Right atrium auricular region (tissue), 2 donors: ENCODE measurements around the gene SLC22A7. TPM values are rescaled to one million over a fixed set of nuclear protein-coding genes. Genes with fewer than 3 reads are reported as not detected.
A peak's percentile ranks its signal among the peaks of the same experiment; 100 is the strongest.

ENCODE experiments used
- DNase-seq: peaks from one replicate; pipeline ENCODE4 v3.0.0-alpha.2; 2019; ENCODE audit warnings: low spot score
- H3K27ac ChIP-seq, 2 donors: fragments of 200-600 bp; sonication (generic); 1 replicate in 1 of 2; 2 replicates in 1 of 2; pipeline ENCODE4 v1.5.1; 2016 to 2019
- H3K27me3 ChIP-seq, 2 donors: fragments of 200-600 bp; sonication (generic); one replicate each; pipeline versions ENCODE4 v1.5.1 to v1.6.0; 2017 to 2019
- H3K36me3 ChIP-seq: fragments of 200-600 bp; sonication (generic); one replicate; pipeline ENCODE4 v1.5.1; 2016
- H3K4me1 ChIP-seq, 2 donors: fragments of 200-600 bp; sonication (generic); one replicate each; pipeline versions ENCODE4 v1.5.1 to v1.6.0; 2017 to 2019
- H3K4me3 ChIP-seq, 2 donors: fragments of 200-600 bp; sonication (generic); 1 replicate in 1 of 2; 2 replicates in 1 of 2; pipeline ENCODE4 v1.5.1; 2017 to 2019; ENCODE audit warnings: mild to moderate bottlenecking in 1 of 2, moderate library complexity in 1 of 2
- H3K9me3 ChIP-seq, 2 donors: fragments of 200-600 bp; sonication (generic); one replicate each; pipeline ENCODE4 v1.5.1; 2019
- total RNA-seq, 2 donors: library from RNA; depleted of rRNA; stranded (reverse); fragments of >200 nt; gene quantifications; one replicate each; pipeline ENCODE4 v1.1.0, GENCODE V29; 2016
- TF ChIP-seq, protein P1 (sequence below), 2 donors: fragments of 200-600 bp; sonication (generic); IDR thresholded peaks; one replicate each; pipeline ENCODE4 v1.5.1; 2019; ENCODE audit warnings: antibody characterized with exemption in 2 of 2

Gene SLC22A7
- total RNA-seq, 2 donors from 2014 or later: not detected

DNA sequence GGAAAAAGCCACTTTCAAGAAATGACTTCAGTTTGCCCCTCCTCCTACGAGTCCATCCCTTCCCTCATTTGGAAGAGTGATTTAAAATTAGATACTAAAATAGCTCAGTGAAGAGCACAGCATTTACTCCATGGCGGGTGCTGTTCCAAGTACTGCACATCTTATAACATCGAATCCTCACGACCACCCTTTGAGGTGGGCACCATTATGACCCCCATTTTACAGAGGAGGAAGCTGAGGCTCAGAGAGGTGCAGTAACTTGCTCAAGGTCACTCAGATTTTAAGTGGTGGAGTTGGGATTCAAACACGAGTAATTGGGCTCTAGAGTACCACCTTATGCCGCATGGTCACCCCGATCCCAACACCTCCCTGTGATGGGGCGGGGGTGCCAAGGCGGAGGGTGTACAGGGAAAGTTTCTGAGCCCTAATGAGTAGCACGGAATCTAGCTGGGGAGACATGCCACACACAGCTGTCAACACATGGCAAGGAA is 29.2 kb upstream of the SLC22A7 start:
- Histone ChIP-seq H3K4me3 (peak overlapping the region in 1 of 2 donors; percentile 43), H3K36me3 (no peaks in the 10 kb centered on the region), H3K27me3 (no peaks in the 10 kb centered on the region), H3K4me1 (peaks cover 0 to 35% of the 10 kb centered on the region in 2 donors), H3K9me3 (no peaks in the 10 kb centered on the region), H3K27ac (peak overlapping the region; percentile 80 to 88)
- TF ChIP-seq, protein P1, sequence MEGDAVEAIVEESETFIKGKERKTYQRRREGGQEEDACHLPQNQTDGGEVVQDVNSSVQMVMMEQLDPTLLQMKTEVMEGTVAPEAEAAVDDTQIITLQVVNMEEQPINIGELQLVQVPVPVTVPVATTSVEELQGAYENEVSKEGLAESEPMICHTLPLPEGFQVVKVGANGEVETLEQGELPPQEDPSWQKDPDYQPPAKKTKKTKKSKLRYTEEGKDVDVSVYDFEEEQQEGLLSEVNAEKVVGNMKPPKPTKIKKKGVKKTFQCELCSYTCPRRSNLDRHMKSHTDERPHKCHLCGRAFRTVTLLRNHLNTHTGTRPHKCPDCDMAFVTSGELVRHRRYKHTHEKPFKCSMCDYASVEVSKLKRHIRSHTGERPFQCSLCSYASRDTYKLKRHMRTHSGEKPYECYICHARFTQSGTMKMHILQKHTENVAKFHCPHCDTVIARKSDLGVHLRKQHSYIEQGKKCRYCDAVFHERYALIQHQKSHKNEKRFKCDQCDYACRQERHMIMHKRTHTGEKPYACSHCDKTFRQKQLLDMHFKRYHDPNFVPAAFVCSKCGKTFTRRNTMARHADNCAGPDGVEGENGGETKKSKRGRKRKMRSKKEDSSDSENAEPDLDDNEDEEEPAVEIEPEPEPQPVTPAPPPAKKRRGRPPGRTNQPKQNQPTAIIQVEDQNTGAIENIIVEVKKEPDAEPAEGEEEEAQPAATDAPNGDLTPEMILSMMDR (IDR thresholded peaks at IDR 0.05): no peak
- DNase-seq: no peak

DNA sequence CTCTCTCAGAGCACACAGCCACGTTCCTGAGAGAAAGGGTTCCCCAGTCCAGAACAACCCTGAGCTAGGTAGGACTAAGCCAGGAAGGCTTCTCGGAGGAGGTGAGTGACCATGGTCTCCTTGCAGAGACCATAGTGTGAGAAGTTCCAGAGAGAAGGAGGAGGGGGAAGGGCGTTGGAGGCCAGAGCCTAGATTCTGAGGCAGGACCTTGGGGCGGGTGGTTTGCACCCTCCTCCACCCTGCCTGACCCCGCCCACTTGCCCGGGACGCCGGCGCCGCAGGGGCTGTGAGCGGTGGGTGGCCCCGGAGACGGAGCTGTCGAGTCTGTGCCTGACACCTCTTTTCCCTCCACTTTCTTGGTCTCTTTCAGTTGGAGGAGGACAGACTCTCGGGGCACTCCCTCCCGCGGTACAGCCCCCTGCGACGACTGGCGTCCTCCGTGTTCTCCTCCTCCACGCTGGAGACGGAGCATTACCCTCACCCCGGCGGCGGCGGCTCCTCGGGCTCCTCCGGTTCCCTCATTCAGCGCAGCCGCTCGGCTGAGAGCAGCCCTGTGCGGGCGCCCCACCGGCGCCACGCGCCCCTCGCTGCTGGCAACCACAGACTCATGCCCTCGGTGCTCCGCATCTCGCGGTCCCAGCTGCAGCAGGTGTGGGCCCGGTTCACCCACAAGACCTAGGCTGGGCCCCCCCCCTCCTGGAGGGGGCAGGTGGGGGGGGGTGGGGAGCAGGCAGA is 28.6 kb upstream of the SLC22A7 start:
- DNase-seq: no peak
- Histone ChIP-seq H3K36me3 (no peaks in the 10 kb centered on the region), H3K4me3 (peak overlapping the region in 1 of 2 donors; percentile 43), H3K27ac (peak overlapping the region; percentile 80 to 88), H3K4me1 (peaks cover 0 to 35% of the 10 kb centered on the region in 2 donors), H3K27me3 (no peaks in the 10 kb centered on the region), H3K9me3 (no peaks in the 10 kb centered on the region)
- TF ChIP-seq, protein P1 (IDR thresholded peaks at IDR 0.05): no peak

DNA sequence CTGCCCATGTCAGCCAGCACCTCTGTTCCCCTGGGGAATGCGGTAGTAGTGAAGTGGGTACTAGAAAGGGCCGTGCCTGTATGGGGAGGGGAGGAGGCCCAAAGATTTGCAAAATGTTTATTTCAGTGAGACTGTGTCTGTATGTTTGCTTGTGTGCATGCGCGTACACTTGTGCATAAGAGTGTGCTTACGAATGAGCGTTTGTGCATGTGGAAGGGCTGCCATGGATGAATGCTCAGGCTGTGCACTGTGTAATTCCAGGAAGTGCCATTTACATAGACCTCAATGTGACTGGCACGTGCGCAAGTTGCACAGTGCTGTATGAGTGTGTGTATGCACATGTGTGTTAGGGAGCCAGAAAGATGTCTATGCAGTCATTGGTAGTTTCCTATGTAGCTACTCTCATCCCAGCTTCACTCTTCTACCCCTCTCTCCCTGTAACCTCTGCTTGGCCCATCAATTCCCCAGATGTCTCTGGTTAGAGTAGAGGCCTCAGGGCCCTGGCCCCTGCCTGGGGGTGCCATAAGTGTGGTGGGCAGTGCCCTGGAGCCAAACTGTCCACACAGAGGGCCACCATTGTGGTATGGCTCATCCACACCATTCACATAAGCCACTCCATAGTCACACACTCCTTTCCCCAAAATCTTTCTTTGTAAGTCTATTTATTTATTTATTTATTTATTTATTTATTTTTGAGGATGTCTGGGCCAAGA is 26.8 kb upstream of the SLC22A7 start:
- peaks cover 0 to 9% of the 10 kb centered on the region in 2 donors for H3K27me3 ChIP-seq
- H3K9me3 ChIP-seq: no peaks in the 10 kb centered on the region
- no peak overlapping the region for H3K4me3 ChIP-seq
- TF ChIP-seq, protein P1 (IDR thresholded peaks at IDR 0.05): no peak
- H3K36me3 ChIP-seq: no peaks in the 10 kb centered on the region
- H3K27ac ChIP-seq: peak overlapping the region in 1 of 2 donors; percentile 88
- DNase-seq: no peak
- peaks cover 0 to 52% of the 10 kb centered on the region in 2 donors for H3K4me1 ChIP-seq

DNA sequence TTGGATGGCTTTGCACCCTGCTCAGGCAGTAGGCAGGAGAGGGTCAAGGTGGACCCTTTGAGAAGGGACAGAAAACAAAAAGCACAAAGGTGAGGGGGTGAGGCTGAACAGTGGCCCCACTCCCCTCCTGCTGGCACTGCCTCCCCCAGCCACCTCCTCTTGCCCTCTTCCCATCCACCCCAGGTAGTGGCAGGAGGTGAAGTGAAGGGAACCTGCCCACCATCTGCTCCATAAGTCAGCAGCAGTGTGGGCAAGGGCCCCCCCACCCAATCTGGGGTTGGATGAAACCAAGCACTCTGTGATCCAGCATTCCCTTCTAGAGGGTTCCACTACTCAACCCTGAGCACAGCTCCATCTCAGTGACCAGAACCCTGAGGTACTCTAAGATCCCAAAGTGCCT is 26.1 kb upstream of the SLC22A7 start:
- DNase-seq: no peak
- Histone ChIP-seq H3K36me3 (no peaks in the 10 kb centered on the region), H3K9me3 (no peaks in the 10 kb centered on the region), H3K4me3 (no peak overlapping the region), H3K27me3 (peaks cover 0 to 9% of the 10 kb centered on the region in 2 donors), H3K27ac (no peak overlapping the region), H3K4me1 (peaks cover 0 to 54% of the 10 kb centered on the region in 2 donors)
- TF ChIP-seq, protein P1 (IDR thresholded peaks at IDR 0.05): no peak

DNA sequence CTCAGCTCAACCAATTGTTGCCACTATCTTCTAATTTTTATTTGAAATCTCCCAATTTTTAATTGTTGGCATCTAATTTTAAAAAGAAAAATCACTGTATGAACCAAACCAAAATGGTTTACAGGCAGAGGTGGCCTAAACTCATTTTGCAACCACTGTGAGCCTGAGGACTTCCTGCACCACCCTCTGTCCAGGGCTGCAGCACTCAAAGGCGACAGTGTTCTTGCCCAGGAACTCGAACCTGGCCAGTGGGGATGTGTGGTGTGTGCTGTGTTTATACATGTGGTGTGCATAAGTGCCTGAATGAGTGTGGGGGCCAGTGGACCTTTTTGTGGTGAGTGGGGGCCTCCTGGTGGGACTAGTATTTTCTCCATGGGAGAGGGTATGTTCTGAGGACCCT is 24.4 kb upstream of the SLC22A7 start:
- H3K4me1 ChIP-seq: peaks cover 0 to 37% of the 10 kb centered on the region in 2 donors
- H3K27me3 ChIP-seq: peaks cover 0 to 9% of the 10 kb centered on the region in 2 donors
- TF ChIP-seq, protein P1 (IDR thresholded peaks at IDR 0.05): no peak
- H3K9me3 ChIP-seq: no peaks in the 10 kb centered on the region
- DNase-seq: no peak
- no peak overlapping the region for H3K27ac ChIP-seq
- no peaks in the 10 kb centered on the region for H3K36me3 ChIP-seq
- no peak overlapping the region for H3K4me3 ChIP-seq
